GM19240 (cell line): ENCODE results near the gene CDH24.
"Not testable (repeated sequence)": the region's sequence is repeated elsewhere in the genome, so short reads cannot be mapped to it uniquely, and the experiment has no call there.

Experiments used
- DNase-seq: peaks from one replicate; pipeline ENCODE4 v3.0.0; 2011; ENCODE audit warnings: low spot score; ENCODE audit not compliant: insufficient read length

Gene CDH24

GRCh38 chr14:23020143-23021128, 36.9 kb downstream of the CDH24 start:
- DNase-seq: no peak

- DNase-seq: no peak
Observed at GRCh38 chr14:23018107-23018506, 39.2 kb downstream of the CDH24 start.

GRCh38 chr14:23017091-23017490, 40.2 kb downstream of the CDH24 start:
- no peak for DNase-seq

- DNase-seq: no peak
Observed at GRCh38 chr14:23015618-23016017, 41.7 kb downstream of the CDH24 start.

GRCh38 chr14:23013749-23014054, 43.6 kb downstream of the CDH24 start:
- DNase-seq: not testable (repeated sequence)

- no peak for DNase-seq
Observed at GRCh38 chr14:23013054-23013748, 44.1 kb downstream of the CDH24 start.

GRCh38 chr14:23009939-23010726, 47.2 kb downstream of the CDH24 start, which contains the start of gene C14orf93:
C14orf93 (minus strand) TSS chr14:23010143; CDS start chr14:22999023, 11,120 bp downstream.
- peak; percentile 72 for DNase-seq

- DNase-seq: no peak
Observed at GRCh38 chr14:23009483-23009938, 47.8 kb downstream of the CDH24 start.

GRCh38 chr14:23008831-23009230, 48.5 kb downstream of the CDH24 start:
- DNase-seq: no peak

GRCh38 chr14:23006544-23007419, 50.5 kb downstream of the CDH24 start:
- DNase-seq: peak; percentile 91

GRCh38 chr14:23006188-23006534, 51.2 kb downstream of the CDH24 start:
- no peak for DNase-seq

GRCh38 chr14:23005451-23006187, 51.7 kb downstream of the CDH24 start:
- DNase-seq: no peak

GRCh38 chr14:23004274-23004673, 53.0 kb downstream of the CDH24 start:
- DNase-seq: not testable (repeated sequence)

GRCh38 chr14:23002592-23002991, 54.7 kb downstream of the CDH24 start:
- DNase-seq: no peak

GRCh38 chr14:23000860-23001259, 56.5 kb downstream of the CDH24 start:
- DNase-seq: no peak

GRCh38 chr14:22998329-22999012, 58.8 kb downstream of the CDH24 start:
- DNase-seq: no peak

- no peak for DNase-seq
Observed at GRCh38 chr14:22997676-22998323, 59.5 kb downstream of the CDH24 start.
